ENCODE results near the gene LRFN2. TPM values are rescaled to one million over a fixed set of nuclear protein-coding genes. Genes with fewer than 3 reads are reported as not detected.
A peak's percentile ranks its signal among the peaks of the same experiment; 100 is the strongest.

The LRFN2 gene
- total and polyA plus RNA-seq, 2 experiments from 2014 or later, result 0.29 to 2.5 TPM

DNA sequence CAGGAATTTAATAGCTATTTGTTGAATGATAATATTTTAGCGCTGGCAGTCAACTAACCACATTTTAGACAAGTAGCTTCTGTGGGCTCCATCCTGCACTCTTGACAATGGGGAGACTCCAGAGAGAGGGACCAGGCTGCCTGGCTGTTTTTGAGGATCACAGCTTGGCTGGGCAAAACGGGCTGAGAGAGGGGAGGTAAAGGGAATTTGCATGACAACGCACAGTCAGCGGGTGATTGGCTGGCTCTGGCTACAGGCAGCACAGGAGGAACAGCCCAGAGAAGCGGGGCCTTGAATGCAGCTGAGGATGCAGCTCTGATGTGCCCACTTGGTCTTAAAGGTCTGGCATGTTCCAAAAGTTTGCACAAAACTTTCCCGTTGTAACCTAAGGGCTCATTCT lies 41.2 kb downstream of the LRFN2 start (continued):
- TF ChIP-seq EZH2phosphoT487 (IDR thresholded peaks at IDR 0.05; ENCODE audit: unreplicated experiment) (no peak), ZNF114 (CRISPR knock-in tag; IDR thresholded peaks at IDR 0.05) (no peak), EZH2 (IDR thresholded peaks at IDR 0.05; ENCODE audit: low read depth, unreplicated experiment) (no peak), CREB1 (CRISPR knock-in tag; IDR thresholded peaks at IDR 0.05; ENCODE audit: low read depth) (no peak)
- TF ChIP-seq, protein P1, sequence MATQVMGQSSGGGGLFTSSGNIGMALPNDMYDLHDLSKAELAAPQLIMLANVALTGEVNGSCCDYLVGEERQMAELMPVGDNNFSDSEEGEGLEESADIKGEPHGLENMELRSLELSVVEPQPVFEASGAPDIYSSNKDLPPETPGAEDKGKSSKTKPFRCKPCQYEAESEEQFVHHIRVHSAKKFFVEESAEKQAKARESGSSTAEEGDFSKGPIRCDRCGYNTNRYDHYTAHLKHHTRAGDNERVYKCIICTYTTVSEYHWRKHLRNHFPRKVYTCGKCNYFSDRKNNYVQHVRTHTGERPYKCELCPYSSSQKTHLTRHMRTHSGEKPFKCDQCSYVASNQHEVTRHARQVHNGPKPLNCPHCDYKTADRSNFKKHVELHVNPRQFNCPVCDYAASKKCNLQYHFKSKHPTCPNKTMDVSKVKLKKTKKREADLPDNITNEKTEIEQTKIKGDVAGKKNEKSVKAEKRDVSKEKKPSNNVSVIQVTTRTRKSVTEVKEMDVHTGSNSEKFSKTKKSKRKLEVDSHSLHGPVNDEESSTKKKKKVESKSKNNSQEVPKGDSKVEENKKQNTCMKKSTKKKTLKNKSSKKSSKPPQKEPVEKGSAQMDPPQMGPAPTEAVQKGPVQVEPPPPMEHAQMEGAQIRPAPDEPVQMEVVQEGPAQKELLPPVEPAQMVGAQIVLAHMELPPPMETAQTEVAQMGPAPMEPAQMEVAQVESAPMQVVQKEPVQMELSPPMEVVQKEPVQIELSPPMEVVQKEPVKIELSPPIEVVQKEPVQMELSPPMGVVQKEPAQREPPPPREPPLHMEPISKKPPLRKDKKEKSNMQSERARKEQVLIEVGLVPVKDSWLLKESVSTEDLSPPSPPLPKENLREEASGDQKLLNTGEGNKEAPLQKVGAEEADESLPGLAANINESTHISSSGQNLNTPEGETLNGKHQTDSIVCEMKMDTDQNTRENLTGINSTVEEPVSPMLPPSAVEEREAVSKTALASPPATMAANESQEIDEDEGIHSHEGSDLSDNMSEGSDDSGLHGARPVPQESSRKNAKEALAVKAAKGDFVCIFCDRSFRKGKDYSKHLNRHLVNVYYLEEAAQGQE (IDR thresholded peaks at IDR 0.05; ENCODE audit: unreplicated experiment), result no peak
- TF ChIP-seq, protein P2, sequence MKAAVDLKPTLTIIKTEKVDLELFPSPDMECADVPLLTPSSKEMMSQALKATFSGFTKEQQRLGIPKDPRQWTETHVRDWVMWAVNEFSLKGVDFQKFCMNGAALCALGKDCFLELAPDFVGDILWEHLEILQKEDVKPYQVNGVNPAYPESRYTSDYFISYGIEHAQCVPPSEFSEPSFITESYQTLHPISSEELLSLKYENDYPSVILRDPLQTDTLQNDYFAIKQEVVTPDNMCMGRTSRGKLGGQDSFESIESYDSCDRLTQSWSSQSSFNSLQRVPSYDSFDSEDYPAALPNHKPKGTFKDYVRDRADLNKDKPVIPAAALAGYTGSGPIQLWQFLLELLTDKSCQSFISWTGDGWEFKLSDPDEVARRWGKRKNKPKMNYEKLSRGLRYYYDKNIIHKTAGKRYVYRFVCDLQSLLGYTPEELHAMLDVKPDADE (IDR thresholded peaks at IDR 0.05), result no peak

DNA sequence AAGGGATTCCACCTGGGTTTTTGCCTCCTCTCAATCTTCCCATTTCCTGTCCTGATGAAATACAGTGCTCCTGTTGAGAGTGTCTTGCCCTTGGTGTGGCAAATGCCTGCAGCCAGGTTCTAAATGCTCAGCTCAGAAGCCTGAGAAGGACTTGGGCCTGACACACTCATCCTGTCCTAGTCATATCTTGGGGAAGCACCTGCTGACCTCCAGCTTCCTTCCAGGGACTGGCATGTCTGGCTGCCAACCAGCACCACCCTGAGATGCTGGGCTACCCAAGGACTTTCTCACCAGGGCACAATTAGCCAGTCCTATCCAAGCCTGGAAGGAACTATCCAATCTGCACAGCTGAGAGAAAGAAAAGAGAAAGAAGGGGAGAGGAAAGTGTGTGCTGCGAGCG lies 43.4 kb downstream of the LRFN2 start:
- H3K4me3 ChIP-seq, result no peak overlapping the region
- H3K27ac Mint-ChIP-seq, result 0 out of 2 replicates have a peak overlapping the region, but pooled peaks have one; percentile 26
- peaks cover 67% of the 10 kb centered on the region for H3K4me1 Mint-ChIP-seq
- H3K4me2 ChIP-seq, result no peak overlapping the region
- ATAC-seq, result no peak
- no peaks in the 10 kb centered on the region for H4K20me1 ChIP-seq (replicated peaks; ENCODE audit: insufficient read depth)
- no peak overlapping the region for H3K27ac ChIP-seq (ENCODE audit: low read depth)
- no peaks in the 10 kb centered on the region for H3K27me3 ChIP-seq (ENCODE audit: insufficient read depth)
- no peaks in the 10 kb centered on the region for H3F3A ChIP-seq (replicated peaks; ENCODE audit: low read depth)
- H3K4me3 Mint-ChIP-seq, result no peak overlapping the region
- H3K27me3 Mint-ChIP-seq (ENCODE audit: insufficient read depth, low read depth, poor library complexity), result peaks cover 12% of the 10 kb centered on the region
- H3K79me2 ChIP-seq (replicated peaks; ENCODE audit: insufficient read depth), result no peaks in the 10 kb centered on the region
- H3K4me1 ChIP-seq (ENCODE audit: insufficient read depth), result peaks cover 38% of the 10 kb centered on the region
- TF ChIP-seq ZNF331 (CRISPR knock-in tag; IDR thresholded peaks at IDR 0.05; ENCODE audit: low read depth), result no peak
- TF ChIP-seq EZH2phosphoT487 (IDR thresholded peaks at IDR 0.05; ENCODE audit: unreplicated experiment), result no peak
- TF ChIP-seq ZNF114 (CRISPR knock-in tag; IDR thresholded peaks at IDR 0.05), result no peak
- TF ChIP-seq, protein P1 (IDR thresholded peaks at IDR 0.05; ENCODE audit: unreplicated experiment), result no peak
- TF ChIP-seq NANOG (IDR thresholded peaks at IDR 0.05; ENCODE audit: borderline replicate concordance), result no peak
- TF ChIP-seq JUNB (IDR thresholded peaks at IDR 0.05; ENCODE audit: unreplicated experiment), result no peak
- TF ChIP-seq, protein P3, sequence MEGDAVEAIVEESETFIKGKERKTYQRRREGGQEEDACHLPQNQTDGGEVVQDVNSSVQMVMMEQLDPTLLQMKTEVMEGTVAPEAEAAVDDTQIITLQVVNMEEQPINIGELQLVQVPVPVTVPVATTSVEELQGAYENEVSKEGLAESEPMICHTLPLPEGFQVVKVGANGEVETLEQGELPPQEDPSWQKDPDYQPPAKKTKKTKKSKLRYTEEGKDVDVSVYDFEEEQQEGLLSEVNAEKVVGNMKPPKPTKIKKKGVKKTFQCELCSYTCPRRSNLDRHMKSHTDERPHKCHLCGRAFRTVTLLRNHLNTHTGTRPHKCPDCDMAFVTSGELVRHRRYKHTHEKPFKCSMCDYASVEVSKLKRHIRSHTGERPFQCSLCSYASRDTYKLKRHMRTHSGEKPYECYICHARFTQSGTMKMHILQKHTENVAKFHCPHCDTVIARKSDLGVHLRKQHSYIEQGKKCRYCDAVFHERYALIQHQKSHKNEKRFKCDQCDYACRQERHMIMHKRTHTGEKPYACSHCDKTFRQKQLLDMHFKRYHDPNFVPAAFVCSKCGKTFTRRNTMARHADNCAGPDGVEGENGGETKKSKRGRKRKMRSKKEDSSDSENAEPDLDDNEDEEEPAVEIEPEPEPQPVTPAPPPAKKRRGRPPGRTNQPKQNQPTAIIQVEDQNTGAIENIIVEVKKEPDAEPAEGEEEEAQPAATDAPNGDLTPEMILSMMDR (conservative IDR thresholded peaks at IDR 0.05; ENCODE audit: low read depth in 2 of 2), result no peak
- TF ChIP-seq CREB1 (CRISPR knock-in tag; IDR thresholded peaks at IDR 0.05; ENCODE audit: low read depth), result no peak
- TF ChIP-seq, protein P2 (IDR thresholded peaks at IDR 0.05), result no peak
- no peak for TF ChIP-seq EZH2 (IDR thresholded peaks at IDR 0.05; ENCODE audit: low read depth, unreplicated experiment)
- no peaks in the 10 kb centered on the region for H3K9me2 ChIP-seq (ENCODE audit: insufficient read depth)
- H3K9me3 Mint-ChIP-seq, result no peaks in the 10 kb centered on the region
- no peak overlapping the region for H2AFZ ChIP-seq
- no peak for DNase-seq (ENCODE audit: low spot score)
- no peaks in the 10 kb centered on the region for H3K36me3 Mint-ChIP-seq (ENCODE audit: low read depth)
- H3K36me3 ChIP-seq (ENCODE audit: insufficient read depth), result no peaks in the 10 kb centered on the region

Measured in GM23338 (cell line).